K562 (cell line): Measurements from ENCODE around the gene TEX101. TPM values are rescaled to one million over a fixed set of nuclear protein-coding genes. Genes with fewer than 3 reads are reported as not detected.

Experiments
- ATAC-seq: fragments of 200-7000 bp; cut with Tn5 transposase; 3 replicates; pipeline ENCODE4 v1.9.1; 2020; ENCODE audit warnings: moderate library complexity
- BruUV-seq: library from RNA; stranded (reverse); fragments of 400-500 nt; replicated peaks from 2 replicates; lab custom pipeline; 2021; lab: Mats Ljungman, UMichigan
- CTCF ChIA-PET: fragments of 300-600 bp; formaldehyde crosslinking; extraction: SDS; loops from one replicate; lab custom pipeline; 2021; ENCODE audit warnings: low intra/inter-chr PET ratio; lab: Yijun Ruan, JAX
- POLR2A ChIA-PET: fragments of 300-600, 350-650 bp; sonication (Branson Sonifier 250); formaldehyde crosslinking; extraction: SDS; loops from one replicate; lab custom pipeline; 2021; ENCODE audit warnings: antibody characterized with exemption, inconsistent platforms; lab: Yijun Ruan, JAX
- DNase-seq, 4 experiments: peaks; one replicate each; pipeline versions ENCODE4 v3.0.0 to v3.0.0-alpha.2; 2011 to 2018; ENCODE audit warnings: low spot score in 3 of 4, mixed read lengths in 3 of 4; ENCODE audit errors: extremely low read depth in 1 of 4
- FAIRE-seq: peaks from 2 replicates; lab custom pipeline; 2011; peaks lifted over from hg19 to GRCh38; lab: Jason Lieb, UNC
- H2AFZ ChIP-seq: 2 replicates; pipeline ENCODE4 v1.6.0; 2011; ENCODE audit warnings: low read depth, low read length, control low read depth, inconsistent platforms
- H3K27ac ChIP-seq: fragments of 200-600 bp; 3 replicates; pipeline ENCODE4 v1.8.0; 2011; ENCODE audit warnings: low read depth, mild to moderate bottlenecking, control low read depth, inconsistent platforms, low read length, moderate library complexity, mixed read lengths; ENCODE audit errors: extremely low read depth
- H3K27me3 ChIP-seq, 2 experiments: fragments of 300-600 bp in 1 of 2; 2 replicates in 1 of 2; 3 replicates in 1 of 2; pipeline versions ENCODE4 v1.6.0 to v1.8.0; 2011; ENCODE audit warnings: inconsistent platforms in 2 of 2, low read length in 2 of 2, mild to moderate bottlenecking in 1 of 2, mixed read lengths in 1 of 2, moderate library complexity in 1 of 2; ENCODE audit not compliant: control insufficient read depth in 2 of 2, insufficient read depth in 2 of 2
- H3K36me3 ChIP-seq: fragments of 300-600 bp; 3 replicates; pipeline ENCODE4 v1.8.0; 2011; ENCODE audit warnings: mild to moderate bottlenecking, low read length, inconsistent platforms; ENCODE audit not compliant: control insufficient read depth, insufficient read depth
- H3K4me1 ChIP-seq, 2 experiments: fragments of 200-600 bp in 1 of 2; replicated peaks in 1 of 2; 2 replicates in 1 of 2; 3 replicates in 1 of 2; pipeline versions ENCODE4 v1.5.1 to v1.8.0; 2011; ENCODE audit warnings: inconsistent platforms in 2 of 2, low read length in 2 of 2, mild to moderate bottlenecking in 1 of 2, mixed read lengths in 1 of 2, moderate library complexity in 1 of 2; ENCODE audit not compliant: control insufficient read depth in 2 of 2, insufficient read depth in 2 of 2
- H3K4me2 ChIP-seq: 2 replicates; pipeline ENCODE4 v1.6.1; 2011; ENCODE audit warnings: low read length, control low read depth, inconsistent platforms, mixed read lengths; ENCODE audit not compliant: insufficient read depth
- H3K4me3 ChIP-seq: fragments of 200-600 bp; sonication (generic), shearing (Covaris generic); 2 replicates; pipeline ENCODE4 v1.5.1; 2016; ENCODE audit warnings: control low read depth, inconsistent platforms
- H3K79me2 ChIP-seq: fragments of 200-600 bp; 3 replicates; pipeline ENCODE4 v1.8.0; 2011; ENCODE audit warnings: low read length, inconsistent platforms; ENCODE audit not compliant: control insufficient read depth, insufficient read depth
- H3K9ac ChIP-seq, 2 experiments: 2 replicates each; pipeline versions ENCODE4 v1.6.0 to v1.6.1; 2011; ENCODE audit warnings: low read depth in 2 of 2, low read length in 2 of 2, control low read depth in 1 of 2, inconsistent platforms in 1 of 2, mild to moderate bottlenecking in 1 of 2, mixed read lengths in 1 of 2; ENCODE audit not compliant: insufficient read depth in 1 of 2
- H3K9me1 ChIP-seq: one replicate; pipeline ENCODE4 v1.6.0; 2011; ENCODE audit warnings: inconsistent platforms, mild to moderate bottlenecking, low read length, moderate library complexity; ENCODE audit not compliant: control insufficient read depth, insufficient read depth
- H3K9me3 ChIP-seq: replicated peaks from 2 replicates; pipeline ENCODE4 v1.5.1; 2011; ENCODE audit warnings: low read depth, low read length, inconsistent platforms; ENCODE audit not compliant: control insufficient read depth, insufficient read depth
- H4K20me1 ChIP-seq: replicated peaks from 2 replicates; pipeline ENCODE4 v1.6.1; 2011; ENCODE audit warnings: low read length, inconsistent platforms, mixed read lengths; ENCODE audit not compliant: control insufficient read depth, insufficient read depth
- CREM ChIP-seq: IDR thresholded peaks from 2 replicates; pipeline ENCODE4 v1.6.1; 2014; ENCODE audit warnings: antibody characterized with exemption, low read depth
- CTBP1 ChIP-seq: fragments of 450-650 bp; IDR thresholded peaks from 2 replicates; pipeline ENCODE4 v1.6.1; 2016; ENCODE audit warnings: borderline replicate concordance
- EGR1 ChIP-seq: fragments of 450-650 bp; conservative IDR thresholded peaks from 2 replicates; pipeline ENCODE4 v1.6.1; 2017; ENCODE audit warnings: mild to moderate bottlenecking
- FOXJ3 ChIP-seq: sonication (generic); formaldehyde crosslinking; IDR thresholded peaks from 2 replicates; pipeline ENCODE4 v1.4.0; 2020; ENCODE audit warnings: mild to moderate bottlenecking, missing genetic modification reagents
- HSF4 ChIP-seq: fragments of 250-450 bp; sonication (Bioruptor Pico); IDR thresholded peaks from 2 replicates; pipeline ENCODE4 v2.1.2; 2022; ENCODE audit warnings: mild to moderate bottlenecking, moderate library complexity, borderline replicate concordance
- KAT8 ChIP-seq: fragments of 450-650 bp; IDR thresholded peaks from 2 replicates; pipeline ENCODE4 v1.6.1; 2016; ENCODE audit warnings: low read depth, mild to moderate bottlenecking
- MED1 ChIP-seq: sonication (generic); formaldehyde crosslinking; IDR thresholded peaks from 2 replicates; pipeline ENCODE4 v1.8.1; 2023; ENCODE audit warnings: missing genetic modification reagents, borderline replicate concordance
- NBN ChIP-seq: fragments of 450-650 bp; IDR thresholded peaks from 2 replicates; pipeline ENCODE4 v1.6.1; 2016; ENCODE audit warnings: low read depth, mild to moderate bottlenecking
- NFE2 ChIP-seq: IDR thresholded peaks from 2 replicates; pipeline ENCODE4 v1.6.1; 2014; ENCODE audit warnings: antibody characterized with exemption, low read depth
- NFIC ChIP-seq: fragments of 450-650 bp; IDR thresholded peaks from 2 replicates; pipeline ENCODE4 v1.6.1; 2017; ENCODE audit warnings: mild to moderate bottlenecking, inconsistent platforms
- RBFOX2 ChIP-seq: fragments of 200-400 bp; formaldehyde crosslinking; IDR thresholded peaks from 2 replicates; pipeline ENCODE4 v1.6.1; 2017; ENCODE audit warnings: low read depth, mild to moderate bottlenecking, low read length, moderate library complexity
- RBM25 ChIP-seq: fragments of 200-400 bp; formaldehyde crosslinking; IDR thresholded peaks from 2 replicates; pipeline ENCODE4 v1.6.1; 2018; ENCODE audit warnings: low read length, low read depth, moderate library complexity; ENCODE audit not compliant: severe bottlenecking
- RHOXF2B ChIP-seq: fragments of 250-450 bp; sonication (Bioruptor Pico); conservative IDR thresholded peaks from 2 replicates; pipeline ENCODE4 v1.5.1; 2021
- SP1 ChIP-seq: sonication (generic); formaldehyde crosslinking; IDR thresholded peaks from 2 replicates; pipeline ENCODE4 v1.8.1; 2022; ENCODE audit warnings: mild to moderate bottlenecking, missing genetic modification reagents
- ZNF165 ChIP-seq: fragments of 250-450 bp; sonication (Bioruptor Pico); IDR thresholded peaks from 2 replicates; pipeline ENCODE4 v1.4.0; 2020; ENCODE audit warnings: borderline replicate concordance
- ZNF175 ChIP-seq: fragments of 200-800 bp; sonication (Bioruptor generic); IDR thresholded peaks from 2 replicates; pipeline ENCODE4 v1.6.1; 2016; ENCODE audit warnings: low read depth, mild to moderate bottlenecking, missing genetic modification characterization, missing compliant biosample characterization
- ZNF253 ChIP-seq: fragments of 250-450 bp; sonication (Bioruptor Pico); conservative IDR thresholded peaks from 2 replicates; pipeline ENCODE4 v1.6.1; 2021; ENCODE audit warnings: mild to moderate bottlenecking
- WGBS: fragments of 100-300 bp; shearing (Covaris generic); methylation state at CpG from one replicate; pipeline ENCODE4 v1.1.6; 2016; ENCODE audit warnings: low coverage, mixed read lengths; ENCODE audit not compliant: insufficient coverage; ENCODE audit errors: missing lambda C conversion rate; 5-methylcytosine and 5-hydroxymethylcytosine counted together
- in situ Hi-C: fragments of 300-500 bp; cut with MboI; formaldehyde crosslinking; loops from 4 replicates; pipeline ENCODE4 v1.15.0; 2018; ENCODE audit warnings: inconsistent platforms, mixed read lengths
- intact Hi-C: fragments of 100-400 bp; cut with micrococcal nuclease; formaldehyde crosslinking; loops from 2 replicates; pipeline ENCODE4 v1.14.2; 2022
- polyA plus RNA-seq, 8 experiments: library from polyadenylated mRNA; depleted of rRNA in 4 of 8; stranded (reverse) in 5 of 8; unstranded in 3 of 8; fragments of >200 nt; fragmentation: Nextera tagmentation in 2 of 8; fragmentation: Illumina TruSeq in 1 of 8; extraction: Ambion mirVana in 2 of 8; extraction: Trizol in 1 of 8; gene quantifications; 2 replicates each; pipeline versions ENCODE4 v1.2.1 to v1.2.3, GENCODE V29; 2011 to 2014; ENCODE audit warnings: inconsistent platforms in 1 of 8, missing spikeins in 1 of 8
- total RNA-seq, 7 experiments: library from RNA; depleted of rRNA in 6 of 7; stranded (reverse); fragments of >200 nt in 6 of 7; fragmentation: Illumina TruSeq in 2 of 7; extraction: Trizol in 2 of 7; gene quantifications; 2 replicates each; pipeline versions ENCODE4 v1.2.1 to v1.2.3, GENCODE V29; 2011 to 2021; ENCODE audit warnings: low replicate concordance in 1 of 7
- TF ChIP-seq, protein P1 (sequence below): sonication (generic); formaldehyde crosslinking; IDR thresholded peaks from 2 replicates; pipeline ENCODE4 v1.8.1; 2023; ENCODE audit warnings: mild to moderate bottlenecking, missing genetic modification reagents, moderate library complexity
- TF ChIP-seq, protein P2 (sequence below): sonication (generic); formaldehyde crosslinking; IDR thresholded peaks from 2 replicates; pipeline ENCODE4 v1.8.0; 2022; ENCODE audit warnings: mild to moderate bottlenecking, missing genetic modification reagents
- TF ChIP-seq, protein P3 (sequence below): fragments of 250-450 bp; sonication (Bioruptor Pico); IDR thresholded peaks from 2 replicates; pipeline ENCODE4 v1.8.0; 2021; ENCODE audit warnings: moderate library complexity, mild to moderate bottlenecking, inconsistent platforms

Gene TEX101
- total and polyA plus RNA-seq, 9 of the 15 experiments (the other 6 are each of a cell fraction or from before 2014, with no cell fraction given) = 0.10 to 0.36 (median 0.14) TPM; not detected in 6

DNA sequence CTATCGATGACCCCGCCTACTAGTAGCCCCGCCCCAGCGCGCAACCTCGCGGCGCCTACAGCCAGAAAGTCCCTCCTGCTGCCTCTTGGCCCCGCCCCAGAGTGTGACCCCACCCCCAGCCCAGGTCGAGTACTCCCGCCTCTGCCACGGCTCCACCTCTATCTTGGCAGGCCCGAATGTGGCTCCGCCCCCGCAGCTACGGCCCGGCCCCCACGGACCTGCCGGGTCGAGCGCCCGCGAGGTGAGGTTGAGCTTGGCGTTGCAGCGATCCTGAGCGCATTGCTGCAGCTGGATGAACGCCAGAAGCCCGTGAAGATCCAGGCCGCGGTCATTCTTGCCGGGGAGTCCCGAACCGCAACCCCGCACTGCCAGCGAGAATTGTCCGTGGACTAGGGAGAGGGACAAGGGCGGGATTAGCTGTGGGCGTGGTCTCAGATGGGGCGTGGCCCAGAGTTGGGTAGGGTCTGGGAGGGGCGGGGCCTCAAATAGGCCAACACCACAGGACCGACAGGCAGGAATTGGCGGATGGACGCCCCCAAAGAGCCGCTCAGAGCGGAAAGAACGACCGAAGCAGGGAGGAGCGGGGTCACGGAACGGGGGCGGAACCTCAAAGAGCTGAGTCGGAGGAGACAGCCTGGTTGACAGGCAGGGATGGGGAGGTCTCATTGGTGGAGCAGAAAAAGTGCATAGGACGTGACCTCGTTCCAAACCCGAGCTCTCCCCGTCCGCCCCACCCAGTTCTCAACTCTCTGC, 48.9 kb downstream of the TEX101 start:
- Histone ChIP-seq H3K79me2 (no peaks in the 10 kb centered on the region), H2AFZ (peak overlapping the region; percentile 98), H3K4me1 (peaks cover 19 to 27% of the 10 kb centered on the region in 2 experiments), H3K9me3 (no peaks in the 10 kb centered on the region), H3K9ac (peak overlapping the region; percentile 37 to 92; a peak in 3 of 4 replicates), H4K20me1 (no peaks in the 10 kb centered on the region), H3K36me3 (no peaks in the 10 kb centered on the region), H3K27me3 (peaks cover 17 to 18% of the 10 kb centered on the region in 2 experiments; a peak in 4 of 5 replicates), H3K9me1 (no peaks in the 10 kb centered on the region), H3K4me2 (peak overlapping the region; percentile 94), H3K27ac (peak overlapping the region; percentile 44; the same call in 1 of the 3 replicates), H3K4me3 (peak overlapping the region; percentile 67)
- ATAC-seq (peak; percentile 96), DNase-seq (peak; percentile 96 to 99 (median 99)), FAIRE-seq (peak; percentile 97)
- intact Hi-C loops = loop anchor here (5.0 kb wide), 1 partner anchor 39 kb away; the partner anchor contains the start of gene PHLDB3
- CTCF ChIA-PET = interaction anchor here (0.5 to 0.9 kb wide), 3 partner anchors 54 to 1308 kb away, joined by 3 to 4 read pairs (median 4); no protein-coding TSS in a partner anchor
- BruUV-seq = no TSS peak
- POLR2A ChIA-PET = interaction anchor here (0.8 to 2.1 kb wide), 6 partner anchors 9 to 162 kb away, joined by 3 to 20 read pairs (median 6); no protein-coding TSS in a partner anchor
- WGBS = under 1% methylated on average over 48 of the region's 57 CpGs
- in situ Hi-C loops = no loop called here
- no peak for TF ChIP-seq ZNF253 (CRISPR knock-in tag)
- TF ChIP-seq, protein P1, sequence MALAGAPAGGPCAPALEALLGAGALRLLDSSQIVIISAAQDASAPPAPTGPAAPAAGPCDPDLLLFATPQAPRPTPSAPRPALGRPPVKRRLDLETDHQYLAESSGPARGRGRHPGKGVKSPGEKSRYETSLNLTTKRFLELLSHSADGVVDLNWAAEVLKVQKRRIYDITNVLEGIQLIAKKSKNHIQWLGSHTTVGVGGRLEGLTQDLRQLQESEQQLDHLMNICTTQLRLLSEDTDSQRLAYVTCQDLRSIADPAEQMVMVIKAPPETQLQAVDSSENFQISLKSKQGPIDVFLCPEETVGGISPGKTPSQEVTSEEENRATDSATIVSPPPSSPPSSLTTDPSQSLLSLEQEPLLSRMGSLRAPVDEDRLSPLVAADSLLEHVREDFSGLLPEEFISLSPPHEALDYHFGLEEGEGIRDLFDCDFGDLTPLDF = peak; percentile 75; the same call in 1 of the 2 replicates
- TF ChIP-seq CREM = no peak
- TF ChIP-seq FOXJ3 = no peak
- 0 out of 2 replicates have a peak, but pooled peaks have one; percentile 29 for TF ChIP-seq ZNF165 (CRISPR knock-in tag)
- TF ChIP-seq, protein P2, sequence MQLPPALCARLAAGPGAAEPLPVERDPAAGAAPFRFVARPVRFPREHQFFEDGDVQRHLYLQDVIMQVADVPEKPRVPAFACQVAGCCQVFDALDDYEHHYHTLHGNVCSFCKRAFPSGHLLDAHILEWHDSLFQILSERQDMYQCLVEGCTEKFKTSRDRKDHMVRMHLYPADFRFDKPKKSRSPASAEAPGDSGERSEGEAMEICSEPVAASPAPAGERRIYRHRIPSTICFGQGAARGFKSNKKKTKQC (CRISPR knock-in tag) = peak; percentile 18; the same call in 1 of the 2 replicates
- TF ChIP-seq SP1 (CRISPR knock-in tag) = peak; percentile 94
- TF ChIP-seq MED1 (CRISPR knock-in tag) = no peak
- TF ChIP-seq KAT8 = no peak
- TF ChIP-seq RBM25 = no peak
- TF ChIP-seq RHOXF2B (CRISPR knock-in tag) = no peak
- peak; percentile 68 for TF ChIP-seq NFIC
- TF ChIP-seq NFE2 = no peak
- TF ChIP-seq, protein P3, sequence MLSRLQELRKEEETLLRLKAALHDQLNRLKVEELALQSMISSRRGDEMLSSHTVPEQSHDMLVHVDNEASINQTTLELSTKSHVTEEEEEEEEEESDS (CRISPR knock-in tag) = no peak
- 0 out of 2 replicates have a peak, but pooled peaks have one; percentile 62 for TF ChIP-seq NBN
- peak; percentile 49; the same call in 1 of the 2 replicates for TF ChIP-seq RBFOX2
- TF ChIP-seq ZNF175 = no peak
- TF ChIP-seq CTBP1 = 0 out of 2 replicates have a peak, but pooled peaks have one; percentile 9
- TF ChIP-seq EGR1 = peak; percentile 84
- TF ChIP-seq HSF4 (CRISPR knock-in tag) = no peak
